Upper lobe of left lung (tissue), 6 donors: ENCODE results near the gene TXNRD1. TPM values are rescaled to one million over a fixed set of nuclear protein-coding genes. Genes with fewer than 3 reads are reported as not detected.

Experiments used
- ATAC-seq, 2 donors: fragments of 200-7000 bp; cut with Tn5 transposase; one replicate each; pipeline ENCODE4 v1.9.1; 2022; ENCODE audit warnings: mild to moderate bottlenecking in 2 of 2, moderate library complexity in 2 of 2; ENCODE audit not compliant: low FRiP score in 2 of 2
- DNase-seq, 2 donors: peaks; one replicate each; pipeline ENCODE4 v3.0.0-alpha.2; 2019 to 2020
- H3K27ac ChIP-seq, 4 donors: fragments of 200-600 bp; sonication (generic); one replicate each; pipeline ENCODE4 v1.5.1; 2016 to 2019
- H3K27me3 ChIP-seq, 4 donors: fragments of 200-600 bp; sonication (generic); one replicate each; pipeline ENCODE4 v1.5.1; 2017 to 2019
- H3K36me3 ChIP-seq, 4 donors: fragments of 200-600 bp; sonication (generic); one replicate each; pipeline ENCODE4 v1.5.1; 2016 to 2019
- H3K4me1 ChIP-seq, 4 donors: fragments of 200-600 bp; sonication (generic); one replicate each; pipeline ENCODE4 v1.5.1; 2018 to 2019
- H3K4me3 ChIP-seq, 4 donors: fragments of 200-600 bp; sonication (generic); one replicate each; pipeline ENCODE4 v1.5.1; 2017 to 2019; ENCODE audit warnings: mild to moderate bottlenecking in 2 of 4, moderate library complexity in 1 of 4
- H3K9me3 ChIP-seq, 4 donors: fragments of 200-600 bp; sonication (generic); one replicate each; pipeline ENCODE4 v1.5.1; 2018 to 2019
- EP300 ChIP-seq, 4 donors: sonication (generic); formaldehyde crosslinking; IDR thresholded peaks; one replicate each; pipeline ENCODE4 v1.5.1; 2017; ENCODE audit warnings: antibody characterized with exemption in 4 of 4, control low read depth in 2 of 4
- POLR2A ChIP-seq, 4 donors: fragments of 450-650 bp; IDR thresholded peaks; one replicate each; pipeline ENCODE4 v1.5.1; 2016 to 2017; ENCODE audit warnings: antibody characterized with exemption in 4 of 4, mild to moderate bottlenecking in 2 of 4
- POLR2AphosphoS5 ChIP-seq, 2 donors: sonication (generic); formaldehyde crosslinking; IDR thresholded peaks; one replicate each; pipeline ENCODE4 v1.5.1; 2017; ENCODE audit warnings: antibody characterized with exemption in 2 of 2
- WGBS, 2 donors: methylation state at CpG; one replicate each; pipeline ENCODE4 v1.1.5; 2017 to 2018; 5-methylcytosine and 5-hydroxymethylcytosine counted together
- total RNA-seq, 6 donors: library from RNA; depleted of rRNA in 4 of 6; stranded (reverse); fragments of >200 nt in 4 of 6; gene quantifications; one replicate each; pipeline versions ENCODE4 v1.1.0 to v1.2.1, GENCODE V29; 2016 to 2021
- TF ChIP-seq, protein P1 (sequence below), 6 experiments: fragments of 450-650 bp in 4 of 6; fragments of 200-600 bp in 2 of 6; sonication (generic) in 2 of 6; IDR thresholded peaks; one replicate each; pipeline ENCODE4 v1.5.1; 2016 to 2019; ENCODE audit warnings: antibody characterized with exemption in 6 of 6
- donor health status: DM: no; HTN: no; CAD: no; lungs with moderate emphysema.
- donor health status: DM: no; HTN: yes; CAD: no; lungs with severe emphysema.

TXNRD1 gene
- total RNA-seq, 6 donors from 2014 or later = 124 to 381 (median 162) TPM

DNA sequence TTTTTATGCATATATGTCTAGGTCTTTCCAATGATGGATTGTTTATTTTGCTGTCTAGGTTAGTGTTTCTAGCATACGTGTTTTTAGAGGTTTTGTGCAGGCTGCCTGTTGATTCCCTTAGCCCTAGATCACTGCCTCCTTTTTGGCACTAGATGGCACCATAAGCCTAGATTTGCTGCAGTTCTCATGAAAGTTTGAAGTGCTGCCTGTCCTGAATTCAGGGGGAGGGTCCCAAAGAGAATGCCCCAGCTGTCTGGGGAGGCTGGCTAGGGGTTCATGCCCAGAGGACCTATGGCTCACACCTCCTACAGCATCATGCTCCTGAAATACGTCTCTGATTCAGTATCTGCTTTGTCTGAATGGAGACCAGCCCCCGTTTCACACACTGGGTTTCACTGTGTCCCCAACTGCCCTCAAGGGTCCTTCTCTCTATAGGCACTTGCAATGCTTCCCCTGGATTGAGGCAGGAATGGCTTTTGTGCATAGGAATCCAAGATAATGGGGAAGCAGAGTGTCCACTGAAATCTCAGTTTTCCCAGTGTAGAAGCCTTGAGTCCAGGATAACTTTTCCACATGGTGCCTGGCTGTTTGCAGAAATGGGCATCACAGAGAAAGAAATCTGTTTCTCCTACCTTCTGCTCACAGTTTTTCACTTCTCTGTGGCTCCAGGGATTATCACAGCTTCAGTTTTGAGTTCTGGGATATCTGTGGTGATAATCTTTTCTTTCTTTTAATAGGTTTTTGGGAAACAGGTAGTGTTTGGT is 14.2 kb upstream of the TXNRD1 start:
- peak; percentile 15 to 81 for ATAC-seq

DNA sequence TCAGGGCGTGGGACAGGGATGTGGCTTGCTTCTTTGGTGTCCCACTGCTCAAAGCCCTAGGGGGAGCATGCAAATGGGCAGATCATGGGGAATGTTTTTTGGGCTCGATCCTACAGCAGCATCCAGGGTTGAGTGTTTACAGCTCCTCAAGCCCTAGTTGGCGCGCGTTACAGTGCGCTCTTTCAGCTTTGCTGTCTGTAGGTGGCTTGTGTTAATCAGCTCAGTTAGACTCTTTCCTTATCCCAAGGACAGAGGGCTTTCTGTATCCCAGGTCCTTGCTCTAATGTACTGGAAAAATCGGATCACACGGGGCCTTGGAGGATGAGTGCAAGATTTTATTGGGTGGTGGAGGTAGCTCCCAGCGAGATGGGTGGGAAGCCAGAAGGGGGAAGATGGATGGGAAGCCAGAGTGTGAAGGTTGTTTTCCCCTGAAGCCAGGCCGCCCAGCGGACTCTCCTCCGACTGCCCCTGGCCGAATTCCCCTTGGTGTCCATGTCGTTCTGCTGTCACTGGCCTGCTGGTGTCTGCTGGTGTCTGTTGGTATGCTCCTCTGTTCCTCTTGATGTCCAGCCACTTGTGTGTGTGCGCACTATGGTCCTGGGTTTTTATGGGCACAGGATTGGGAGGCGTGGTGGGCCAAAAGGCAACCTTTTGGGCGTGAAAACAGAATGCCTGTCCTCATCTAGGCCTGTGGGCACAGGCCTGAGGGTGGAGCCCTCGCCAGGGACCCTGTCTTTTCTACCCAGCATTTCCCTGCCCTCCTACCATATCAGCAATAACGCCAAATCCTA is 10.7 kb upstream of the TXNRD1 start:
- no peaks in the 10 kb centered on the region for H3K27me3 ChIP-seq
- ATAC-seq = no peak
- H3K36me3 ChIP-seq = no peaks in the 10 kb centered on the region
- 89 to 94% methylated on average over 18 to 19 of the region's 19 CpGs for WGBS, 2 donors
- TF ChIP-seq, protein P1, sequence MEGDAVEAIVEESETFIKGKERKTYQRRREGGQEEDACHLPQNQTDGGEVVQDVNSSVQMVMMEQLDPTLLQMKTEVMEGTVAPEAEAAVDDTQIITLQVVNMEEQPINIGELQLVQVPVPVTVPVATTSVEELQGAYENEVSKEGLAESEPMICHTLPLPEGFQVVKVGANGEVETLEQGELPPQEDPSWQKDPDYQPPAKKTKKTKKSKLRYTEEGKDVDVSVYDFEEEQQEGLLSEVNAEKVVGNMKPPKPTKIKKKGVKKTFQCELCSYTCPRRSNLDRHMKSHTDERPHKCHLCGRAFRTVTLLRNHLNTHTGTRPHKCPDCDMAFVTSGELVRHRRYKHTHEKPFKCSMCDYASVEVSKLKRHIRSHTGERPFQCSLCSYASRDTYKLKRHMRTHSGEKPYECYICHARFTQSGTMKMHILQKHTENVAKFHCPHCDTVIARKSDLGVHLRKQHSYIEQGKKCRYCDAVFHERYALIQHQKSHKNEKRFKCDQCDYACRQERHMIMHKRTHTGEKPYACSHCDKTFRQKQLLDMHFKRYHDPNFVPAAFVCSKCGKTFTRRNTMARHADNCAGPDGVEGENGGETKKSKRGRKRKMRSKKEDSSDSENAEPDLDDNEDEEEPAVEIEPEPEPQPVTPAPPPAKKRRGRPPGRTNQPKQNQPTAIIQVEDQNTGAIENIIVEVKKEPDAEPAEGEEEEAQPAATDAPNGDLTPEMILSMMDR (IDR thresholded peaks at IDR 0.05) = no peak
- TF ChIP-seq EP300 (IDR thresholded peaks at IDR 0.05) (no peak), POLR2AphosphoS5 (IDR thresholded peaks at IDR 0.05) (no peak), POLR2A (IDR thresholded peaks at IDR 0.05) (no peak)
- H3K27ac ChIP-seq = no peak overlapping the region
- peaks cover 0 to 5% (median 0%) of the 10 kb centered on the region in 4 donors for H3K4me1 ChIP-seq
- H3K9me3 ChIP-seq = peaks cover 0 to 5% (median 0%) of the 10 kb centered on the region in 4 donors
- no peak overlapping the region for H3K4me3 ChIP-seq
- DNase-seq = no peak

More for the DNA sequence above, 14.2 kb upstream of the TXNRD1 start:
- TF ChIP-seq POLR2AphosphoS5 (IDR thresholded peaks at IDR 0.05) = no peak
- TF ChIP-seq, protein P1 (IDR thresholded peaks at IDR 0.05) = peak; percentile 72 to 86 (median 78)
- Histone ChIP-seq H3K9me3 (peaks cover 0 to 6% (median 0%) of the 10 kb centered on the region in 4 donors), H3K36me3 (no peaks in the 10 kb centered on the region), H3K4me3 (no peak overlapping the region), H3K27ac (no peak overlapping the region), H3K4me1 (peaks cover 0 to 5% (median 1%) of the 10 kb centered on the region in 4 donors), H3K27me3 (no peaks in the 10 kb centered on the region)
- DNase-seq = peak in 1 of 2 donors; percentile 29
- WGBS, 2 donors = 38 to 41% methylated on average over 3 of the region's 3 CpGs

DNA sequence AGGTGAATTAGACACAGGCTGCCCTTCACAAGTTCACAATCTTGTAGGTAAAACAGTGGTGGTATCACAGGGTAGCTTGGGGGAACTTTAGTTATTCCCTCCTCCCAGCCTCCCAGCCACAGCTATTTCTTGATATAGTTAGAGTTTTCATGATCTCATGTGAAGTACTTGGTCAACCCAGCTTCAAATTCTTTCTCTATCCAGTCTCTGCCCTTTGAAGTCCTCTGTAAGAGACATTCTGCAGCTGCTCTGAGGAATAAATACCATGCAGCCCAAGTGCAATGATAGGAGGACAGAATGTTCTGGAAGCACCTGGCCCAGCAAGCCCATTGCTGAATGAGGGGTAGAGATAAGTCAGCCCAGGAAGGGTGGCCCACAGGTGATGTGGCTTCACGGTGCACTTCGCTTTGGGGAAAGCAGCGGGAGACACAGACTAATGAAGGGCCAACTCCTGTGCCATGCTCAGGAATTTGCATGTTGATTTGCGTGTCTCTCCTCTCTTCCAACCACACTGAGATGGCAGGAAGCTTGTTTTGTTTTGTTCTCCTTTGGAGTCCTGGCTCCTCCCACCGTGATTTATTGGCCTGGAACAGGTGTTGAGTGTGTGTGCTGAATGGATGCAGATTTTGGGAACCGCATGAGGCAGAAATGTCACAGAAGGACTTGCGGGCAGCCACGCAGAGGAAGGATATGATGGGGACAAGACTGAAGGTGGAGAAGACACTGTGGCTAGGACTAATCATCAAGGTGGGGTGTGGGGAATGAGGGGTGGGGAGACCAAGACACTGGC is 8.0 kb upstream of the TXNRD1 start:
- peak in 1 of 2 donors; percentile 59 for ATAC-seq
- no peaks in the 10 kb centered on the region for H3K4me1 ChIP-seq
- WGBS, 2 donors = 83 to 91% methylated on average over 8 of the region's 8 CpGs
- DNase-seq = no peak
- H3K27me3 ChIP-seq = no peaks in the 10 kb centered on the region
- peak overlapping the region in 1 of 4 donors; percentile 31 for H3K27ac ChIP-seq
- no peak overlapping the region for H3K4me3 ChIP-seq
- TF ChIP-seq POLR2A (IDR thresholded peaks at IDR 0.05) (no peak), POLR2AphosphoS5 (IDR thresholded peaks at IDR 0.05) (peak in 1 of 2 donors; percentile 16), EP300 (IDR thresholded peaks at IDR 0.05) (no peak)
- H3K9me3 ChIP-seq = no peaks in the 10 kb centered on the region
- no peaks in the 10 kb centered on the region for H3K36me3 ChIP-seq

DNA sequence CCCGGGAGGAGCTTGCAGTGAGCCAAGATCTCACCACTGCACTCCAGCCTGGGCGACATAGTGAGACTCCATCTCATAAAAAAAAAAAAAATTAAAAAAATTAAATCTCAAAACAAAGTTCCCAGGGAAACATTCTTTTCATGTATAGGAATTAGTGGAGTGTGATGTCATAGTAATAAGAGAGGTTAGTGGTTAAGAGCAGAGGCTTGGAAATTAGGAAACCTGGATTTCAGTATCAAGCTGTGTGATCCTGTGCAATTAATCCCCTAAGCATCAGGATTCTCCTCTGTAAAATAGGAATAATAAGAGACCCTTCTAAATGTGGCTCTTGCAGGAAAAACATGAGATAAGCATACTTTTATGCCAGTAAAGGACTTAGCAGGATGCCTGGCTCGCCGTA is 3.1 kb upstream of the TXNRD1 start:
- WGBS, 2 donors = 94 to 97% methylated on average over 4 of the region's 4 CpGs
- H3K27ac ChIP-seq = no peak overlapping the region
- H3K4me1 ChIP-seq = peaks cover 0 to 16% (median 9%) of the 10 kb centered on the region in 4 donors
- ATAC-seq (no peak), DNase-seq (no peak)
- no peaks in the 10 kb centered on the region for H3K9me3 ChIP-seq
- H3K4me3 ChIP-seq = no peak overlapping the region
- no peaks in the 10 kb centered on the region for H3K36me3 ChIP-seq
- TF ChIP-seq POLR2AphosphoS5 (IDR thresholded peaks at IDR 0.05) (no peak), EP300 (IDR thresholded peaks at IDR 0.05) (no peak), POLR2A (IDR thresholded peaks at IDR 0.05) (no peak)
- TF ChIP-seq, protein P1 (IDR thresholded peaks at IDR 0.05) = no peak
- no peaks in the 10 kb centered on the region for H3K27me3 ChIP-seq
